ENCODE data around the gene MRPL20.

MRPL20 gene

DNA sequence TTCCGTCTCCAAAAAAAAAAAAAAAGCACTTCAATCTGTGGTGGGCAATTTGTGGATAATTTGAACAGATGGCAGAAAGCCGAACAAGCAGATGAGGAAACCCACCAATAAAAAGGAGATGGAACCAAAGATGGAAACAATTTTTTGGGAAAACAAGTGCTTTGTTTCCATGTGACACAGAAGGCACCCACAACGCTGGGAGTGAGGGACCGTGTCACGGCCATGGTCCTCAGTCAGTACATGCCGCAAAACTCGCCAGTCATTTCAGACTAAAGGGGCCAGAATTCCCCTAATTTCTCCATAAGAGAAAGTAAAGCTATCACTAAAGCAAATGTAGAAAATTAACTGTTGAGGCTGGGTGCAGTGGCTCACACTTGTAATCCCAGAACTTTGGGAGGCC lies 13.0 kb downstream of the MRPL20 start:
- TF ChIP-seq YY1 (IDR thresholded peaks at IDR 0.05; ENCODE audit: insufficient read depth, insufficient read length): no peak
- no peak for TF ChIP-seq ZNF274 (IDR thresholded peaks at IDR 0.05; ENCODE audit: low read depth, low read length)
- no peak for TF ChIP-seq SUZ12 (IDR thresholded peaks at IDR 0.05; ENCODE audit: extremely low read depth, insufficient read depth, insufficient read length)
- Histone ChIP-seq H3K36me3 (ENCODE audit: insufficient read depth, insufficient read length, low read length) (peaks cover 84% of the 10 kb centered on the region), H3K9me3 (ENCODE audit: insufficient read depth, low read length) (no peaks in the 10 kb centered on the region), H3K9ac (ENCODE audit: insufficient read length, low read depth) (no peak overlapping the region), H3K4me1 (ENCODE audit: insufficient read depth, insufficient read length) (peaks cover 4% of the 10 kb centered on the region), H3K27me3 (ENCODE audit: insufficient read depth, insufficient read length) (no peaks in the 10 kb centered on the region), H3K4me3 (ENCODE audit: insufficient read length, low read depth) (no peak overlapping the region)
- DNase-seq (ENCODE audit: low read depth, low spot score): no peak

DNA sequence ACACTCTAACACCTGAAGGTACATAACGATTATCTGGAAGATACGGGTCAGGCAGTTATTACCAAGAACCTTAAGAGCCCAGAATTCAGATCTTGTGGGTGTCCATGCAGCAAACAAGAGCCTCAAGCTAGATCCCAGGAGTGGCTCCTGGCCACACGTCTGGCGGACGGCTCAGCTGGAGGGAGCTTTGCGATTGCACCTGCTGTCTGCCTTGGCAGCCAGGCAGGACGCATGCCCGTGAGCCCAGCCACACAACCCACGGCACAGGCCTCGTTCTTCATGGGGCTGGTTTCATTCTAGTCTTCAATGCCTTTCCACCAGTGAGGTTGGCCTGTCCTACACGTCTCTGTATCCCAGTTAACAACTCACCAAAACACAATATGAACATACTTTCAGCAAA lies 13.7 kb downstream of the MRPL20 start:
- no peak overlapping the region for H3K4me3 ChIP-seq (ENCODE audit: insufficient read length, low read depth)
- no peak for TF ChIP-seq SUZ12 (IDR thresholded peaks at IDR 0.05; ENCODE audit: extremely low read depth, insufficient read depth, insufficient read length)
- no peak for TF ChIP-seq ZNF274 (IDR thresholded peaks at IDR 0.05; ENCODE audit: low read depth, low read length)
- no peak for TF ChIP-seq YY1 (IDR thresholded peaks at IDR 0.05; ENCODE audit: insufficient read depth, insufficient read length)
- H3K36me3 ChIP-seq (ENCODE audit: insufficient read depth, insufficient read length, low read length): peaks cover 83% of the 10 kb centered on the region
- H3K27me3 ChIP-seq (ENCODE audit: insufficient read depth, insufficient read length): no peaks in the 10 kb centered on the region
- no peaks in the 10 kb centered on the region for H3K9me3 ChIP-seq (ENCODE audit: insufficient read depth, low read length)
- no peak for DNase-seq (ENCODE audit: low read depth, low spot score)
- H3K4me1 ChIP-seq (ENCODE audit: insufficient read depth, insufficient read length): peaks cover 4% of the 10 kb centered on the region
- H3K9ac ChIP-seq (ENCODE audit: insufficient read length, low read depth): no peak overlapping the region

DNA sequence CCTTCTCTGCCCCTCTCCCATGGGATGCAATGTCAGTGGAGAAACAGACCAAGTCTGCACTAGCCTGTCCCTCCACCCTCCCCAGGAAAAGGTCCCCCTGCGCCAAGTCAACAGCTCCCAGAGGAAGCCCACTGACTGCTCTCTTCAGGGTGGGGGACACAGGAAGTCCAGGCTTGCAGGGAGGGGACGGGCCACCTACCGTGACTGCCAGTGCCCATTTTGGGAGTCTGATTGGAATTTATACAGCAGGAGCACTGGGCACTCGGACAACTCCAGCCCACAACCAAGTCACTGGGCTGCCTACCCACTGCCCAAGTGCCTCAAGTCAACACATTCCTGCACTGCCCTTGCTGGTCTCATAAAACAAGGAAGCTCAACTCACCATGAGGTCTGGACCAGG lies 14.1 kb downstream of the MRPL20 start:
- peaks cover 2% of the 10 kb centered on the region for H3K4me1 ChIP-seq (ENCODE audit: insufficient read depth, insufficient read length)
- H3K9me3 ChIP-seq (ENCODE audit: insufficient read depth, low read length): no peaks in the 10 kb centered on the region
- H3K27me3 ChIP-seq (ENCODE audit: insufficient read depth, insufficient read length): no peaks in the 10 kb centered on the region
- no peak for TF ChIP-seq ZNF274 (IDR thresholded peaks at IDR 0.05; ENCODE audit: low read depth, low read length)
- TF ChIP-seq YY1 (IDR thresholded peaks at IDR 0.05; ENCODE audit: insufficient read depth, insufficient read length): no peak
- TF ChIP-seq SUZ12 (IDR thresholded peaks at IDR 0.05; ENCODE audit: extremely low read depth, insufficient read depth, insufficient read length): no peak
- no peak overlapping the region for H3K4me3 ChIP-seq (ENCODE audit: insufficient read length, low read depth)
- peaks cover 81% of the 10 kb centered on the region for H3K36me3 ChIP-seq (ENCODE audit: insufficient read depth, insufficient read length, low read length)
- no peak for DNase-seq (ENCODE audit: low read depth, low spot score)
- H3K9ac ChIP-seq (ENCODE audit: insufficient read length, low read depth): no peak overlapping the region

DNA sequence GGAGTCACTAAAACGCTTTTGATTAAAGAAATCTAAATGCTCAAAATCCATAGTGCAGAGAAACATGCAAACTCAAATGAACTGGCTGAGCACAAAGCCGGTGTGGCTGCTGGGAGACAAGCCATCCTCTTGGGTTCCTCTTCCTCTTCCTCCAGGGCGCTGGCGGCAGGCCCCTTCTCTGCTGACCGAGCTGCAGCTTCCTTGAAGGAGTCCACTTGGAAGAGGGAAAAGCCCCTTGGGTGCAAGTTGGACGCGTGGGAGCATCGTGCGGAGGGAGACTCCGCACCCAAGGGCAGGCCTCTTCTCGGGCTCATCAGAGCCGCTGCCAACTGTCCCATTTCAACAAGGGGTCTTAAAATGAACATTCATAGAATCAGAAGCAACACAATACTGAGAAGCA lies 15.9 kb downstream of the MRPL20 start:
- H3K36me3 ChIP-seq (ENCODE audit: insufficient read depth, insufficient read length, low read length): peaks cover 86% of the 10 kb centered on the region
- H3K9ac ChIP-seq (ENCODE audit: insufficient read length, low read depth): no peak overlapping the region
- H3K4me1 ChIP-seq (ENCODE audit: insufficient read depth, insufficient read length): no peaks in the 10 kb centered on the region
- no peaks in the 10 kb centered on the region for H3K27me3 ChIP-seq (ENCODE audit: insufficient read depth, insufficient read length)
- no peak for TF ChIP-seq YY1 (IDR thresholded peaks at IDR 0.05; ENCODE audit: insufficient read depth, insufficient read length)
- no peak for TF ChIP-seq ZNF274 (IDR thresholded peaks at IDR 0.05; ENCODE audit: low read depth, low read length)
- no peak for TF ChIP-seq SUZ12 (IDR thresholded peaks at IDR 0.05; ENCODE audit: extremely low read depth, insufficient read depth, insufficient read length)
- no peak overlapping the region for H3K4me3 ChIP-seq (ENCODE audit: insufficient read length, low read depth)
- no peak for DNase-seq (ENCODE audit: low read depth, low spot score)
- H3K9me3 ChIP-seq (ENCODE audit: insufficient read depth, low read length): no peaks in the 10 kb centered on the region

DNA sequence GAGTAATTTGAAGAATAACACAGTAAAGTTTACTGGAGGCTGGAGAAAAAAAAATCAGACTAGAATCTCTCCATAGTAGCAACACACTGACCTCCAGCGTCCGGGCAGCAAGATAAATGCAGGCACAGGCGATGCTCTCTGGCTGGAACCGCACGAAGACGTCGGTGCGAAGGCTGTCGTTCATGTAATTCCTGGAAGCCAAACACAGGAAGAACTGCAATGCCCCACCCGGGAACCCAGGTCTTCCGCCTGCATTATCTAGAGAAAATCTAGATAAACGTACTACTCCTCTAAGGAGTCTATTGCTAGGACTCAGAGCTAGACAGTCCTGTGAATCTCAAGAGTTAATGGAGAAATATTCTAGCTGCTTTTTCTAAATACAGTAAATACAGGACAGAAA lies 16.4 kb downstream of the MRPL20 start:
- no peak overlapping the region for H3K9ac ChIP-seq (ENCODE audit: insufficient read length, low read depth)
- TF ChIP-seq SUZ12 (IDR thresholded peaks at IDR 0.05; ENCODE audit: extremely low read depth, insufficient read depth, insufficient read length) (no peak), YY1 (IDR thresholded peaks at IDR 0.05; ENCODE audit: insufficient read depth, insufficient read length) (no peak), ZNF274 (IDR thresholded peaks at IDR 0.05; ENCODE audit: low read depth, low read length) (no peak)
- no peak for DNase-seq (ENCODE audit: low read depth, low spot score)
- H3K27me3 ChIP-seq (ENCODE audit: insufficient read depth, insufficient read length): no peaks in the 10 kb centered on the region
- H3K4me3 ChIP-seq (ENCODE audit: insufficient read length, low read depth): no peak overlapping the region
- H3K9me3 ChIP-seq (ENCODE audit: insufficient read depth, low read length): no peaks in the 10 kb centered on the region
- peaks cover 91% of the 10 kb centered on the region for H3K36me3 ChIP-seq (ENCODE audit: insufficient read depth, insufficient read length, low read length)
- H3K4me1 ChIP-seq (ENCODE audit: insufficient read depth, insufficient read length): no peaks in the 10 kb centered on the region

DNA sequence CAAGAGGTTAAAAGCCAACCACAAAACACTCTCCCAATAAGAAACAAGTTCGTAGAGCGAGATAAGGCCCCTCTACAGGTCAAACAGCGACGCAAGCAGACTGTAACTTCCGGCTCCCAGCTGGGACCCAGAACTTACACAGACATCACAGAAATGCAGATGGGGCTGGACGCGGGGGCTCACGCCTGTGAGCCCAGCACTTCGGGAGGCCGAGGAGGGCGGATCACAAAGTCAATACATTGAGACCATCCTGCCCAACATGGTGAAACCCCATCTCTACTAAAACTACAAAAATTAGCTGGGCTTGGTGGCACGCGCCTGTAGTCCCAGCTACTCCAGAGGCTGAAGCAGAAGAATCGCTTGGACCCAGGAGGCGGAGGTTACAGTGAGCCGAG lies 19.0 kb downstream of the MRPL20 start:
- DNase-seq (ENCODE audit: low read depth, low spot score): no peak
- Histone ChIP-seq H3K4me3 (ENCODE audit: insufficient read length, low read depth) (no peak overlapping the region), H3K9me3 (ENCODE audit: insufficient read depth, low read length) (no peaks in the 10 kb centered on the region), H3K4me1 (ENCODE audit: insufficient read depth, insufficient read length) (no peaks in the 10 kb centered on the region), H3K36me3 (ENCODE audit: insufficient read depth, insufficient read length, low read length) (peaks cover 82% of the 10 kb centered on the region), H3K9ac (ENCODE audit: insufficient read length, low read depth) (no peak overlapping the region), H3K27me3 (ENCODE audit: insufficient read depth, insufficient read length) (no peaks in the 10 kb centered on the region)
- TF ChIP-seq YY1 (IDR thresholded peaks at IDR 0.05; ENCODE audit: insufficient read depth, insufficient read length) (no peak), ZNF274 (IDR thresholded peaks at IDR 0.05; ENCODE audit: low read depth, low read length) (no peak), SUZ12 (IDR thresholded peaks at IDR 0.05; ENCODE audit: extremely low read depth, insufficient read depth, insufficient read length) (no peak)

DNA sequence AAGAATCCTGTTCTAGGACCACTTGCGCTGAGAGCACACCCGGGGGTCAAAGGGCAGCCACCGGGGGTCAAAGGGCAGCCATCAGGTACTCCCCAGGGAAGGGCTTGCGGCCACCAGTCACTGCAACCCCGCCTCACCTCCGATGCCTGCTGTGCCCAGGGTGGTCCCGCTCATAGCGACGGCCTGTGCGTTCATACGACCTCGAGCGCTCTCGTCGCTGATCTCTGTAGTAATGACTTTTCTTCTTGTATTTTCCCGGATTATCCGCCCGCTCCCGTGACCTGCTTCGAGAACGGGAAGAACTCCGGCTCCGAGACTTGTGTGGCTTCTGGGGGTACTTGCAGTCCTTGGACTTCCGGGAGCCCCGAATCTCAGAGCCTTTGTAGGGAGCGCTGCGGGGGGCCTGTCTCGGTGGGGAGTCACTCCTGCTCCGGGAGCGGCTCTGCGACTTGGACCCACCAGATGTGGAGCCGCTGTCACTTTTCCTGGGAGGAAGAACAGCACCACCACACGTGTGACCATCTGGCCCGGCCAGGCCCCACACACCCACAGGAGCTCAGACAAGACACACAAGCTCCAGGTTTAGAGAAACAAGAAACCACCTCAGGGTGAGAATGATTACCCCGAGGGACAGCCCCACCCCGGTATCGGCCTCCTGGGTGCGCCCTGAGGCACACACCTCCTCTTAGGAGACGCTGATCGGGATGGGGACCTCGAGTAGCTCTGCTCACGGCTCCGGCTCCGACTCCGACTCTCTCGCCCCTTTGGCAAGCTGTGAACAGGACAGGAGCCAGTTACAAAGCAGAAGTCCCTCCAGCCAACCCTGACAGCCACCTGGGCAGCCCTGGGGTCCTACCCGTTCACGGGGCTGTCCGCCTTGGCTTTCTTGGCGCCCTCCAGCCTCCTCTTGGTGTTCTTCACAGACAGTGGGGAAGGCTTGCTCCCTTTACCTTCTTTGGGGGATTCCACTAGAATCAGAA lies 19.7 kb downstream of the MRPL20 start:
- Histone ChIP-seq H3K9me3 (ENCODE audit: insufficient read depth, low read length) (no peaks in the 10 kb centered on the region), H3K9ac (ENCODE audit: insufficient read length, low read depth) (no peak overlapping the region), H3K27me3 (ENCODE audit: insufficient read depth, insufficient read length) (no peaks in the 10 kb centered on the region), H3K4me3 (ENCODE audit: insufficient read length, low read depth) (no peak overlapping the region), H3K4me1 (ENCODE audit: insufficient read depth, insufficient read length) (no peaks in the 10 kb centered on the region), H3K36me3 (ENCODE audit: insufficient read depth, insufficient read length, low read length) (peaks cover 77% of the 10 kb centered on the region)
- no peak for DNase-seq (ENCODE audit: low read depth, low spot score)
- no peak for TF ChIP-seq SUZ12 (IDR thresholded peaks at IDR 0.05; ENCODE audit: extremely low read depth, insufficient read depth, insufficient read length)
- no peak for TF ChIP-seq YY1 (IDR thresholded peaks at IDR 0.05; ENCODE audit: insufficient read depth, insufficient read length)
- no peak for TF ChIP-seq ZNF274 (IDR thresholded peaks at IDR 0.05; ENCODE audit: low read depth, low read length)
